NOMO-1 (cell line): Measurements from ENCODE around the gene ANKRD36.
"Not testable (repeated sequence)": the region's sequence is repeated elsewhere in the genome, so short reads cannot be mapped to it uniquely, and the experiment has no call there.

Source experiments
- DNase-seq, 2 experiments: peaks; one replicate each; lab custom pipeline; 2025; ENCODE audit not compliant: unreplicated experiment in 2 of 2; lab: John Stamatoyannopoulos, UW

ANKRD36 gene

DNA sequence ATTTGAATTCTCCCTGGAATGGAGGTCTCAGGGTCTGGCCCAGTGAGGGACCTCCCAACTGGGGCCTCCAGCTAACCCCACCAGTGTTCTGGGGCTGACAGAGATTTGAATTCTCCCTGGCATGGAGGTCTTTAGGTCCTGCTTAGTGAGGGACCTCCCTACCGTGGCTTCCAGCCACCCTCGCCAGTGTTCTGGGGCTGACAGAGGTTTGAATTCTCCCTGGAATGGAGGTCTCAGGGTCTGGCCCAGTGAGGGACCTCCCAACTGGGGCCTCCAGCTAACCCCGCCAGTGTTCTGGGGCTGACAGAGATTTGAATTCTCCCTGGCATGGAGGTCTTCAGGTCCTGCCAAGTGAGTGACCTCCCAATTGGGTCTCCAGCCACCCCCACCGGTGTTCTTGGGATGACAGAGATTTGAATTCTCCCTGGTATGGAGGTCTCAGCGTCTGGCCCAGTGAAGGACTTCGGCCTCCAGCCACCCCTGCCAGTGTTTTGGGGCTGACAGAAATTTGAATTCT is 155.2 kb downstream of the ANKRD36 start:
- not testable (repeated sequence) for DNase-seq

GRCh38 chr2:97276232-97276798 is 163.4 kb downstream of the ANKRD36 start:
- DNase-seq: not testable (repeated sequence)

GRCh38 chr2:97285187-97285586 is 172.2 kb downstream of the ANKRD36 start:
- not testable (repeated sequence) for DNase-seq

DNA sequence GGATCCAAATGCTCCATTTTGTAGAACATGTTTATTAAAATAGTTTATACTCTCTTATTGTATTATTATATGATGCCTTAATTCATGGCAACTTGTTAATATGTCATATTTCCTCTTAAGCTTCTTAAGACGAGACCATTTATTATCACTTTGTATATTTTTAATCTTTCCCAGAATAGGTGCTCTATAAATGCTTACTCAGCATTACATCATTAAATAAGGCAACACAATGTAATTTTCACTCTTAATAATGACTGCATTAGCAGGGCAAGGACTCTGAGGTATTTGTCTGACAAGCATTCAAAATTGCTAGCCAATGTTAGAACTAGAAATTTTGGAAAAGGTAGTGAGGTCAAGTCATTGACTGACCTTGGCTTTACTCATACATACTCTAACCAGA is 180.7 kb downstream of the ANKRD36 start:
- DNase-seq: not testable (repeated sequence)
